Large intestine (tissue), 3 donors: ENCODE data around the gene FCGR3B. TPM values are rescaled to one million over a fixed set of nuclear protein-coding genes. Genes with fewer than 3 reads are reported as not detected.
"Not testable (repeated sequence)": the region's sequence is repeated elsewhere in the genome, so short reads cannot be mapped to it uniquely, and the experiment has no call there.

Experiments used
- DNase-seq, 2 donors: peaks; one replicate each; pipeline versions ENCODE4 v3.0.0 to v3.0.0-alpha.2; 2013
- H3K27ac ChIP-seq: one replicate; pipeline ENCODE4 v1.5.1; 2013; ENCODE audit warnings: low read length
- H3K27me3 ChIP-seq: 2 replicates; pipeline ENCODE4 v1.6.1; 2013; ENCODE audit warnings: low read length; ENCODE audit not compliant: control insufficient read depth, insufficient read depth
- H3K36me3 ChIP-seq: 2 replicates; pipeline ENCODE4 v1.6.1; 2013; ENCODE audit warnings: low read length; ENCODE audit not compliant: control insufficient read depth, insufficient read depth
- H3K4me1 ChIP-seq: one replicate; pipeline ENCODE4 v1.6.1; 2013; ENCODE audit warnings: low read length; ENCODE audit not compliant: control insufficient read depth, insufficient read depth
- H3K4me3 ChIP-seq: one replicate; pipeline ENCODE4 v1.5.1; 2013; ENCODE audit warnings: low read length
- H3K9me3 ChIP-seq: one replicate; pipeline ENCODE4 v1.6.1; 2013; ENCODE audit warnings: mild to moderate bottlenecking, low read depth, low read length, moderate library complexity; ENCODE audit not compliant: control insufficient read depth
- WGBS: methylation state at CpG from one replicate; pipeline ENCODE4 v1.1.5; 2013; ENCODE audit warnings: low lambda C conversion rate; ENCODE audit not compliant: insufficient coverage; 5-methylcytosine and 5-hydroxymethylcytosine counted together
- polyA plus RNA-seq: library from polyadenylated mRNA; unstranded; fragments of 120-200 nt; gene quantifications from one replicate; pipeline ENCODE4 v1.2.1, GENCODE V29; 2013

Gene FCGR3B
- polyA plus RNA-seq, 1 donor: 0.04 TPM

GRCh38 chr1:161588596-161588995 lies 42.4 kb downstream of the FCGR3B start:
- H3K9me3 ChIP-seq, H3K27me3 ChIP-seq, H3K36me3 ChIP-seq, H3K4me3 ChIP-seq, DNase-seq, H3K27ac ChIP-seq, H3K4me1 ChIP-seq: not testable (repeated sequence)
- no CpG with 5 or more reads among the region's 6 CpGs for WGBS

DNA sequence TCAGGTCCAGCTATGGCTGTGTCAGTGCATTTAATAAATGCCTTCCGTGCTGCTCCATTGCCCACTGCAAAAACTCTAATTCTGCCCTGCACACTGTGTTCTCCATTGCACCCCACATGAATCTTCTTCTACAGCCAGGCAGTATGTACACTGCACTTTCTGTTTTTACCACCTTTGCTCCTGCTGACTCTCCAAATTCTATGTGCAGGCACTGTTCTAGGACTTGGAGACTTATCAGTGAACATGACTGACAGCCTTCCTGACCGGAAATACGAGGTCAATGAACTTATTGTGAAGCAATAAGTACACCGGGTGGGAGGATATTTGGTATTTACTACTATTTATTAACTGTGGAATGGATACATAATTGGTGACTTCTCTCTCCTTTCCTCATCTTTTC lies 48.1 kb downstream of the FCGR3B start:
- H3K4me1 ChIP-seq, H3K27me3 ChIP-seq, H3K9me3 ChIP-seq, H3K36me3 ChIP-seq, DNase-seq, H3K27ac ChIP-seq, H3K4me3 ChIP-seq: not testable (repeated sequence)
- no CpG with 5 or more reads among the region's 4 CpGs for WGBS

DNA sequence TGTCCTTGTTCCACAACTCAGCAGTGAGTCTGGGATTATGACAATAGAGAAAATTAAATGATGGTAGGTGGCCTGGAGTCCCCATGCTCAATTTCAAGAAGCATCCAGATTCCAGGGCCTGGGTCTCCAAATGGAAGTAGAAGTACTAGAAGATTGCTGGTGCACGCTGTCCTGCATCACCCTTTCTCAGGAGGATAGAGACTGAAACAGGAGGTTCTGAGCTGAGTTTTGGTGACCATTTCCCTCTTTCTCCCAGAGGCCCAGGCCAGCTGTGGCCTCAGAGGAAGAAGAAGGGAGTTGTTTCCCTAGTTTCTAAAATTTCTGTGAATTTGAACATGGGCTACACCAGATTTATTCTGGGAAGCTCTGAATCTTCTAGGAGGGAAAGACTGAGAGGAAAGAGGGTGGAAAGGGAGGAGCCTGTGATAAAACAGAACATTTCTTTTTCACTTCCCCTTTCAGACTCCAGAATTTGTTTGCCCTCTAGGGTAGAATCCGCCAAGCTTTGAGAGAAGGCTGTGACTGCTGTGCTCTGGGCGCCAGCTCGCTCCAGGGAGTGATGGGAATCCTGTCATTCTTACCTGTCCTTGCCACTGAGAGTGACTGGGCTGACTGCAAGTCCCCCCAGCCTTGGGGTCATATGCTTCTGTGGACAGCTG lies 50.0 kb downstream of the FCGR3B start:
- WGBS: no CpG with 5 or more reads among the region's 4 CpGs
- H3K27me3 ChIP-seq, H3K27ac ChIP-seq, H3K4me3 ChIP-seq, DNase-seq, H3K9me3 ChIP-seq, H3K4me1 ChIP-seq, H3K36me3 ChIP-seq: not testable (repeated sequence)

GRCh38 chr1:161579856-161580507 lies 51.0 kb downstream of the FCGR3B start:
- H3K27ac ChIP-seq, H3K4me3 ChIP-seq, H3K9me3 ChIP-seq, H3K36me3 ChIP-seq, H3K27me3 ChIP-seq, H3K4me1 ChIP-seq, DNase-seq: not testable (repeated sequence)
- WGBS: no CpG with 5 or more reads among the region's 8 CpGs

GRCh38 chr1:161576676-161577075 lies 54.3 kb downstream of the FCGR3B start:
- H3K27me3 ChIP-seq, DNase-seq, H3K4me3 ChIP-seq, H3K9me3 ChIP-seq, H3K36me3 ChIP-seq, H3K4me1 ChIP-seq, H3K27ac ChIP-seq: not testable (repeated sequence)

Other genes starting within 250 kb of the FCGR3B start
- gene FCGR2A, start 125.7 kb downstream of the FCGR3B start, polyA plus RNA-seq: 3.0 TPM
- 0.46 TPM for gene HSPA6, start 106.6 kb downstream of the FCGR3B start, polyA plus RNA-seq
- 3.1 TPM for gene FCGR3A, start 81.4 kb downstream of the FCGR3B start, polyA plus RNA-seq
- 0.06 TPM for gene FCGR2B, start 32.0 kb upstream of the FCGR3B start, polyA plus RNA-seq
- gene FCRLA, start 76.1 kb upstream of the FCGR3B start, polyA plus RNA-seq: 0.12 TPM
- gene FCRLB, start 90.4 kb upstream of the FCGR3B start, polyA plus RNA-seq: 0.60 TPM
- 33.8 TPM for gene DUSP12, start 118.6 kb upstream of the FCGR3B start, polyA plus RNA-seq
- 19.6 TPM for gene ATF6, start 135.1 kb upstream of the FCGR3B start, polyA plus RNA-seq